B cell (primary cell): Measurements from ENCODE around the gene CTNNA3.

ENCODE experiments used
- EZH2 ChIP-seq: IDR thresholded peaks from 2 replicates; pipeline ENCODE4 v1.6.1; 2012; ENCODE audit warnings: borderline replicate concordance, low read depth, mild to moderate bottlenecking, moderate library complexity, low read length; ENCODE audit not compliant: insufficient read depth, poor library complexity, severe bottlenecking
- TF ChIP-seq, protein P1 (sequence below): fragments of 200-600 bp; IDR thresholded peaks from one replicate; pipeline ENCODE4 v1.8.0; 2022; ENCODE audit warnings: antibody characterized with exemption, mild to moderate bottlenecking

DNA sequence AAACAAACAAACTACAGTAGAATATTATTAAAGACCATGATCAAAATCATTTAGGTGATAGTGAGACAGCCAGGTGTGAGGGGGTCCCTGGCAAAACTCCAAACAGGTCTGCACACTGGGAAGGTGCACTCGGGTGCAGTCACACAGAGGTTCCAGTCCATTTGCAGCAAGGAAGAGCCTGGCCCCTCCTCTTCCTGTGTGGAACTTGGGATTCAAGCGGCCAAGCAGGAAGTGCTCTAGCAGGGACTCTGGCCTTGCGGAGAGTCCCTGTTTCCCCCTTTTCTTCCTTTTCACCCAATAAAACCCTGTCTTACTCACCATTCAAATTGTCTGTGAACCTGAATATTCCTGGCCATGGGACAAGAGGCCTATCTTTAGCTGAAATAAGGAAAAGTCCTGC lies 588.3 kb downstream of the CTNNA3 start:
- TF ChIP-seq, protein P1, sequence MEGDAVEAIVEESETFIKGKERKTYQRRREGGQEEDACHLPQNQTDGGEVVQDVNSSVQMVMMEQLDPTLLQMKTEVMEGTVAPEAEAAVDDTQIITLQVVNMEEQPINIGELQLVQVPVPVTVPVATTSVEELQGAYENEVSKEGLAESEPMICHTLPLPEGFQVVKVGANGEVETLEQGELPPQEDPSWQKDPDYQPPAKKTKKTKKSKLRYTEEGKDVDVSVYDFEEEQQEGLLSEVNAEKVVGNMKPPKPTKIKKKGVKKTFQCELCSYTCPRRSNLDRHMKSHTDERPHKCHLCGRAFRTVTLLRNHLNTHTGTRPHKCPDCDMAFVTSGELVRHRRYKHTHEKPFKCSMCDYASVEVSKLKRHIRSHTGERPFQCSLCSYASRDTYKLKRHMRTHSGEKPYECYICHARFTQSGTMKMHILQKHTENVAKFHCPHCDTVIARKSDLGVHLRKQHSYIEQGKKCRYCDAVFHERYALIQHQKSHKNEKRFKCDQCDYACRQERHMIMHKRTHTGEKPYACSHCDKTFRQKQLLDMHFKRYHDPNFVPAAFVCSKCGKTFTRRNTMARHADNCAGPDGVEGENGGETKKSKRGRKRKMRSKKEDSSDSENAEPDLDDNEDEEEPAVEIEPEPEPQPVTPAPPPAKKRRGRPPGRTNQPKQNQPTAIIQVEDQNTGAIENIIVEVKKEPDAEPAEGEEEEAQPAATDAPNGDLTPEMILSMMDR, result no peak
- no peak for TF ChIP-seq EZH2
